HT1080 (cell line): ENCODE data around the gene LRMDA. TPM values are rescaled to one million over a fixed set of nuclear protein-coding genes. Genes with fewer than 3 reads are reported as not detected.

Experiments
- DNase-seq: peaks from one replicate; pipeline ENCODE4 v3.0.0-alpha.2; 2015; ENCODE audit warnings: low read depth
- total RNA-seq: library from RNA; depleted of rRNA; stranded (reverse); fragments of >200 nt; shearing (Covaris generic); gene quantifications from 2 replicates; pipeline ENCODE4 v1.2.3, GENCODE V29; 2014

LRMDA gene
- total RNA-seq, 1 experiment from 2014 or later = not detected

DNA sequence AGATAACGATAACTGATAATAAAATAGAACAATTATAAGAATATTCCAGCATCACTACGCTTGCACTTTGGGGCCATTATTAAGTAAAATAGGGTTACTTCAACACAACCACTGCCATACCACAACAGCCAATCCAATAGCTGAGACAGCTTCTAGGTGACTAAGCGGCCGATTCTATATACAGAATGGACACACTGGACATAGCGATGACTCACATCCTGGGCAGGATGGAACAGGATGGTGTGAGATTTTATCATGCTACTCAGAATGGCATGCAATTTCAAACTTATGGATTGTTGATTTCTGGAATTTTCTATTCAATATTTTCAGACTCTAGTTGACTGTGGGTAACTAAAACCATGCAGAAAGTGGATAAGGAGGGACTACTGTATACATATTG is 920.9 kb downstream of the LRMDA start:
- peak; percentile 93 for DNase-seq

GRCh38 chr10:76353237-76353851 is 921.9 kb downstream of the LRMDA start:
- DNase-seq = no peak

- DNase-seq = no peak
Observed at GRCh38 chr10:76354212-76354738, 922.9 kb downstream of the LRMDA start.

DNA sequence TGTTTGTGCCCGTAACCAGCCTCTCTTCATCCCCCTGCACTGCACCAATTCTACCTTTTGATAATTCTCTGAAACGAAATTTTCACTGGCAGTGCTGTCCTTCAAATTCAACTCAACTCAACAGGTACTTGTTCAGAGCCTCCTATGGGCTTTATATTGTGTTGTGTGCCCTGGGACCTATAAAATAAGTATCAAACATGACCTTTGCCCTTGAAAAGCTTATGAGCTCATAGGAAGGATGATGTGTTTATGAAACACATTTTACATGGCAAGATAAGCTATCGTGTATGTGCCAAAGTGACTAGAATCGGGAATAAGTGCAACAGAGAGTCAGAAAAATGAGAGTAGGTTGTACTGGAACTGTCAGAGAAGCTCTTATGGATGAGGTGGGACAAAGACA is 923.5 kb downstream of the LRMDA start:
- no peak for DNase-seq

GRCh38 chr10:76356557-76356956 is 925.1 kb downstream of the LRMDA start:
- DNase-seq = peak; percentile 27

- DNase-seq = no peak
Observed at GRCh38 chr10:76357726-76358415, 926.4 kb downstream of the LRMDA start.

GRCh38 chr10:76358743-76359395 is 927.4 kb downstream of the LRMDA start:
- no peak for DNase-seq

DNA sequence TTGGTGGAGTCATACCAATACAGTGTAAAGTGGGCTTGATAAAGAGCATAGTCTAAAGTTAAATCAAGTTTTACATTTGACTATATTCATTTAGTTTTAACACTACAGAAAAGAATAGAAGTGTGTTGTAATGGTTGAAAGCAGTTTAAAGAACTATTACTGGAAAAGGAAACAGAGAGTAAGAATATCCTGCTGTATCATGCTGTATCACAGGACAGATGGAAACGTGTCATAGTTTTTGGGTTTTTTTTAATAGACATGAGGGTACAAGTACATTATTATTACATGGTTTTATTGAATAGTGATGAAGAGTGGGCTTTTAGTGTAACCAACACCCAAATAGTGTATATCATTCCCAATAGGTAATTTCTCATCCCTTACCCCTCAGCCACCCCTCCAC is 944.3 kb downstream of the LRMDA start:
- DNase-seq = no peak

DNA sequence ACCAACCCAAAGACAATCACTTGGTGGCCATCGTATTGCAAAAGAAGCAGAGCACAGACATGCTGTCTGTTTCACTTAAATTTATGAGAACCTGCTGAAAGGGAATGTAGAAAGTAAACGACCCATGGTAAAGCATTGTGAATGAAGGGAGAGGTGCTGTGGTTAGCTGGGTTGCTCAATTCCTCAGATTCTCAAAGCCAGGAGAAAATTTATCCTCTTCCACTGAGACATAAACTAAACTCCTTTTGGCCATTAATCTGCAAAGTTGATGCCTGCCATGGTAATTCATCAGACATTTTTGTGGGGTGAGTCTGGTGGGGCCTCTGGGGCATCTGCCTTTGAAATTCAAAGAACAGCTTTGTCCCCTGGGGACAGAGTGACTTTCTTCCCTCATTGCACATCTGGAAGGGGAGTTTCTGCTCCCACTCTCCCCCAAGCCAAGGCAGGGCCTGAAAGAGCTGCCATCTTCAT is 951.0 kb downstream of the LRMDA start:
- DNase-seq = peak; percentile 56

GRCh38 chr10:76388321-76389023 is 957.0 kb downstream of the LRMDA start:
- peak; percentile 4 for DNase-seq

DNA sequence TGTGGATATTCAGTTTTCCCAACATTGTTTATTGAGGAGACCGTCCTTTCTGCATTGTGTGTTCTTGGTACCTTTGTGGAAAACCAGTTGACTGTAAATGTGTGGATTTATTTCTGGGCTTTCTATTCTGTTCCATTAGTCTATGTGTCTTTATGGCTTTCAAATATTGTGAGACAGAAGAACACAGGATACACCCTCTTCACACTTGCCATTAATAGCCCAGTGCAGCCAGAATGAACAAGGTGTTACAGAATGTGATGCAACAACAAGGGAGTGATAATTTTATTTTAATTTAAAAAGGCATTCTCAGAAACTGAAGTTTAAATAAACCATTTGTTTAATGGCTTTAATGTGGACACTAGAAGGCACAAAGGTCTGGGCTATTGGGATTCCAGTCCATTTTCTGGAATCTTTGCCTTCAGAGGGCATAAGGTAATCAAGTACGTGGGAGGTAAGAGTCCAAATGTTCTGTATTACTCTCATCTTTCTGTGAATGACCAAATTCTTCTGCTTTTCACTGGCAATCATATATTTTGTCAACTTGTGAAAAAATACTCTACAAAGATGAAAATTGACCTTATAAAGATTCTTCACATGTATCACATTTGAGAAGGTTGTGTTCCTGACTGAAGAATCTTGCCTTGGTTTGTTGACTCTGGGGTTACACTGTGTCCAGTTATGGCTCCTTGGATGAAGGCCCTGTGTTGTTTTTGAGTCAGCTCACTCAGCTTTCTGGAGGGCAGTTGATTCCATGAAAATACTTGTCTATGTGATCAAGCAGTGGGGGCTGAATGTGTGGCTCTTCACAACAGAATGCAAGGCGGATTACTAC is 962.7 kb downstream of the LRMDA start:
- DNase-seq = no peak

DNA sequence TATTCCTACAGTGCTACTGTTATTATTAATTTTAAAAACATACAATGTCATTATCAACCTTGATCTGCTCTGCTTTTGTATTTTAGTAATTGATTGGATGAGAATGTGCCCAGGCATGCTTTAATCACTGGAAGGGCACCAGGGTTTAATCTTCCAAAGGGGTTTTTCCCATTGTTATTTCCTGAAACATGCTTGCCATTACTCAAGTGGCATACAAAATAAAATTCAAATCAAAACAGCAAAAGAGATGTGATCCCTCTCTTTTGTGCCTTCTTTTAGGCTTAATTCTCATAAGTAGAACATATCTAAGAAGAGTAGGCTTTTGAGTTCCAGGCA is 963.3 kb downstream of the LRMDA start:
- no peak for DNase-seq

DNA sequence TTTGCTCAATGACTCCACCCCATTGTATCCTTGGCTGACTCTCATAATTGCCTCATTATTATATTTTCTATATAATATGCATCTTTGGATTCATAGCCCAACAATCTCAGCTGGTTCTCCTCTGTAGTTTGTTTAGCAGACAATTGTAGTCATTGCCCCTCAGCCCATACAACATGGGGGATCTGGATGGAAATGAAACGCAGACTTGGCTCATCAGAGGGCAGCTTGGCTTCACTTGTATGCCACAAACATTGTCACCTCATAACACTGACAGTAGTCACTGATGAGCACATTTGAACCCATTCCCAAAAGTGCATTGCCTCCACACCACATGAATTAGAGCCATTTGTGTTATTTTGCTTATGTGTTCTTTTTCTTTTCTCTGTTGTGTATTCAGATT is 963.8 kb downstream of the LRMDA start:
- no peak for DNase-seq

GRCh38 chr10:76396134-76396533 is 964.7 kb downstream of the LRMDA start:
- no peak for DNase-seq

GRCh38 chr10:76397181-76398042 is 966.0 kb downstream of the LRMDA start:
- no peak for DNase-seq

DNA sequence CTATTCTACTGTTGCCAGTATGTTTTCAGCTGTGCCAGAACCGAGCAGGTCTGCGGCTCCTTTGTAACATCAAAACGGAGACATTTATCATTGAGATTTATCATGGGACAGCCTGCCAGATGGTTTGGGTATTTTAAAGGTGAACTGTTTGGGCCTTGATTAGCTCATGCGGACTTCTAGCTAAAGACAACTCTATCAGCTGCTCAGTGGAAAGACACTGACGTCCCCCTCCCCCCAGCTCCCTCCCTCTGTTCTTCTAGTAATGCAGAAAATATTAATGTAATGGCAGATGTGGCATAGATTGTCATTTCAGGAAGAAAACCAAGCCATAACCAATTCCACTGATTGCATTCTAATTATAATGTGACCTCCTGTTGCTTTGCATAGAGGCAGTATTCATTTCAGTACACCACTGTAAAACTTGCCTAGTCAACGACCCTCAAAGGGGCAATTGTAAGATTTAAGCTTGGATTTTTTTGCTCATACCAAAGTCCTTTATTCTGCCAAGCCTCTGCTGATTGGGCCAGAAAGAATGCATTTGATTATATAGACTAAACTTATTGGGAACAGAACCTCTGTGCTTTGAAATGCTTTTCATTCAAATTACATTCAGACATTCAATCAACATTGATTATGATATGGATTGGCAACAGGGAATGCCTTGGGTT is 966.8 kb downstream of the LRMDA start:
- no peak for DNase-seq

DNA sequence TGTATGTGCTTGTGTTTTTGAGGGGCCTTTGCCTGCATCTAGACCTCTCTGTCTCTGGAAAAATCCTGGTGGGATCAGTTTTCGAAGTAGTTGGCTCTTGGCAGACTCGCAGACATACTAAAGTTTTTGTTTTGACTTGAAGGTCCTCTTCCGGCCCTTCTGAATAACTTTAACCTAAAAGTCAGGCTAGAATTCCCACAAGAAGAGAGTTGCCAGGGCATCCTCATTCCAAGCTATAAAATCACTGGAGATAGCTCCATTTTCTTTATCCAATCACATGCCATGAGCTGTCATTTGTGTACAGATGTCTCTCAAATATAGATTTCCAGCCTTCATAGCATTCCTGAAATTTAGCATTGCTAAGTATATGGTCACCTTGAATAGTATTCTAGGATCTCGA is 967.8 kb downstream of the LRMDA start:
- DNase-seq = no peak

DNA sequence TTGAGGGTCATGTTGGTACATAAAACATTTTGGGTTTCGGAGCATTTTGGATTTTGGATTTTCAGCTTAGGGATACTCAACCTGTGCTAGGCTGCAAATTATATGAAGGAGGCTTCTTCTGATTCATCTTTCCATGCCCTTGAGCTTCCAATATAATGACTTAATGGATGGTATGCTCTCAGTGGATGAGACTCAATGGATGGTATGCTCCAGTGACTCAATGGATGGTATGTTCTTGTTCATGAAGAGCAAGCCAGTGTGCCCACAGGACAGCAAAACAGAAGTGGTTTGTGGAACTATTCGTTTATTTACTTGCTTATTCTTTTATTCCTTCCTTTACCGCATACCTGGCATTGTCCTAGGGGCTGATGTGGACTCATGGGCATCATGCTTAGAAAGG is 969.6 kb downstream of the LRMDA start:
- no peak for DNase-seq

GRCh38 chr10:76403912-76404311 is 972.5 kb downstream of the LRMDA start:
- DNase-seq = no peak
